ENCODE results near the gene TNP1.

TNP1 gene

DNA sequence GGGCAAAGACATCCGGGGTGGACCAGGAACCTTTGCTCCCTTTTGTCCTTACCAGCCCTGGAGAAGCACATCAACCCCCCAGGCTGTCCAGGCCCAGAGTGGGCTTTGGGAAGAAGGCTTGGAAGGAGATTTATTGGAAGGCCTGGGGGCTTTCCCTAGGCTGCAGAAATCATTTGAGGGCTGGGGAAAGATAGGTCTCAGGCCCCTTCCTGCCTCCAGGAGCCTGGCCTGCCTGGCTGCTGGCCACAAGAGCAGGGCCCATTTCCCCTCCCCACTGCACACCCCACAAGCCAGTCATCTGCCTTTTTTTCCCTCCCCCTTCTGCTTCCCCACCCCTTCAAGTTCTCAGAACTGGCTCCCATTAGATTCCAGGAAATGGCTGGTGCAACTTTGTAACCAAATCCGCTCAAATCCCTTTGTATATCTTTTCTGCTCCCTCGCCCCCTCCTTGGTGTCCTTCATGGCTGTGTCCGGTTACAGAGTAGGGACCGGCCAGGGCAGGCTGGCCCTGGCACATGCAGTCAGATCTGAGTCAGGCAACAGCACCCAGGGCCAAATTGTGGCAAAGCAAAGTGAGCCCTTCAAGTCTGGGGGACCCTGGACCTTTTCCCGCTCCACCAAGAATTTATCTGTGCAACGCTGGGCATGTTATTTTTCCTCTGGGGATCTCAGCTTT is 20.8 kb upstream of the TNP1 start:
- no peak for ATAC-seq
- TF ChIP-seq ZNF70 (CRISPR knock-in tag; IDR thresholded peaks at IDR 0.05): no peak
- no peak for TF ChIP-seq ZC3H10 (CRISPR knock-in tag; IDR thresholded peaks at IDR 0.05)
- no peak for TF ChIP-seq OSR1 (CRISPR knock-in tag; IDR thresholded peaks at IDR 0.05)
- TF ChIP-seq, protein P1, sequence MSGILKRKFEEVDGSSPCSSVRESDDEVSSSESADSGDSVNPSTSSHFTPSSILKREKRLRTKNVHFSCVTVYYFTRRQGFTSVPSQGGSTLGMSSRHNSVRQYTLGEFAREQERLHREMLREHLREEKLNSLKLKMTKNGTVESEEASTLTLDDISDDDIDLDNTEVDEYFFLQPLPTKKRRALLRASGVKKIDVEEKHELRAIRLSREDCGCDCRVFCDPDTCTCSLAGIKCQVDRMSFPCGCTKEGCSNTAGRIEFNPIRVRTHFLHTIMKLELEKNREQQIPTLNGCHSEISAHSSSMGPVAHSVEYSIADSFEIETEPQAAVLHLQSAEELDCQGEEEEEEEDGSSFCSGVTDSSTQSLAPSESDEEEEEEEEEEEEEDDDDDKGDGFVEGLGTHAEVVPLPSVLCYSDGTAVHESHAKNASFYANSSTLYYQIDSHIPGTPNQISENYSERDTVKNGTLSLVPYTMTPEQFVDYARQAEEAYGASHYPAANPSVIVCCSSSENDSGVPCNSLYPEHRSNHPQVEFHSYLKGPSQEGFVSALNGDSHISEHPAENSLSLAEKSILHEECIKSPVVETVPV (CRISPR knock-in tag; IDR thresholded peaks at IDR 0.05): no peak
- TF ChIP-seq ZNF8 (CRISPR knock-in tag; IDR thresholded peaks at IDR 0.05): no peak
- no peak for TF ChIP-seq TCF4 (CRISPR knock-in tag; IDR thresholded peaks at IDR 0.05; ENCODE audit: borderline replicate concordance)
- TF ChIP-seq ISL1 (CRISPR knock-in tag; IDR thresholded peaks at IDR 0.05): no peak
- no peak for TF ChIP-seq TOX (CRISPR knock-in tag; IDR thresholded peaks at IDR 0.05; ENCODE audit: borderline replicate concordance)
- no peak for TF ChIP-seq SNAI2 (CRISPR knock-in tag; IDR thresholded peaks at IDR 0.05)
- TF ChIP-seq, protein P2, sequence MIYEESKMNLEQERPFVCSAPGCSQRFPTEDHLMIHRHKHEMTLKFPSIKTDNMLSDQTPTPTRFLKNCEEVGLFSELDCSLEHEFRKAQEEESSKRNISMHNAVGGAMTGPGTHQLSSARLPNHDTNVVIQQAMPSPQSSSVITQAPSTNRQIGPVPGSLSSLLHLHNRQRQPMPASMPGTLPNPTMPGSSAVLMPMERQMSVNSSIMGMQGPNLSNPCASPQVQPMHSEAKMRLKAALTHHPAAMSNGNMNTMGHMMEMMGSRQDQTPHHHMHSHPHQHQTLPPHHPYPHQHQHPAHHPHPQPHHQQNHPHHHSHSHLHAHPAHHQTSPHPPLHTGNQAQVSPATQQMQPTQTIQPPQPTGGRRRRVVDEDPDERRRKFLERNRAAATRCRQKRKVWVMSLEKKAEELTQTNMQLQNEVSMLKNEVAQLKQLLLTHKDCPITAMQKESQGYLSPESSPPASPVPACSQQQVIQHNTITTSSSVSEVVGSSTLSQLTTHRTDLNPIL (CRISPR knock-in tag; IDR thresholded peaks at IDR 0.05; ENCODE audit: low read depth): no peak
- no peak for TF ChIP-seq RARB (CRISPR knock-in tag; IDR thresholded peaks at IDR 0.05)
- TF ChIP-seq, protein P3, sequence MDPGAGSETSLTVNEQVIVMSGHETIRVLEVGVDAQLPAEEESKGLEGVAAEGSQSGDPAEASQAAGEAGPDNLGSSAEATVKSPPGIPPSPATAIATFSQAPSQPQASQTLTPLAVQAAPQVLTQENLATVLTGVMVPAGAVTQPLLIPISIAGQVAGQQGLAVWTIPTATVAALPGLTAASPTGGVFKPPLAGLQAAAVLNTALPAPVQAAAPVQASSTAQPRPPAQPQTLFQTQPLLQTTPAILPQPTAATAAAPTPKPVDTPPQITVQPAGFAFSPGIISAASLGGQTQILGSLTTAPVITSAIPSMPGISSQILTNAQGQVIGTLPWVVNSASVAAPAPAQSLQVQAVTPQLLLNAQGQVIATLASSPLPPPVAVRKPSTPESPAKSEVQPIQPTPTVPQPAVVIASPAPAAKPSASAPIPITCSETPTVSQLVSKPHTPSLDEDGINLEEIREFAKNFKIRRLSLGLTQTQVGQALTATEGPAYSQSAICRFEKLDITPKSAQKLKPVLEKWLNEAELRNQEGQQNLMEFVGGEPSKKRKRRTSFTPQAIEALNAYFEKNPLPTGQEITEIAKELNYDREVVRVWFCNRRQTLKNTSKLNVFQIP (CRISPR knock-in tag; IDR thresholded peaks at IDR 0.05; ENCODE audit: borderline replicate concordance, low read depth): no peak
- no peak for TF ChIP-seq ARNTL (CRISPR knock-in tag; IDR thresholded peaks at IDR 0.05; ENCODE audit: borderline replicate concordance, low read depth)
- no peak for TF ChIP-seq ZFP30 (CRISPR knock-in tag; IDR thresholded peaks at IDR 0.05)
- no peak for TF ChIP-seq ESRRG (CRISPR knock-in tag; IDR thresholded peaks at IDR 0.05)
- TF ChIP-seq PPARA (CRISPR knock-in tag; IDR thresholded peaks at IDR 0.05; ENCODE audit: borderline replicate concordance): no peak
- TF ChIP-seq ZNF565 (CRISPR knock-in tag; conservative IDR thresholded peaks at IDR 0.05; ENCODE audit: low read depth): no peak
- no peak for TF ChIP-seq BACH2 (CRISPR knock-in tag; IDR thresholded peaks at IDR 0.05; ENCODE audit: borderline replicate concordance)
- TF ChIP-seq CSDC2 (CRISPR knock-in tag; IDR thresholded peaks at IDR 0.05): no peak

DNA sequence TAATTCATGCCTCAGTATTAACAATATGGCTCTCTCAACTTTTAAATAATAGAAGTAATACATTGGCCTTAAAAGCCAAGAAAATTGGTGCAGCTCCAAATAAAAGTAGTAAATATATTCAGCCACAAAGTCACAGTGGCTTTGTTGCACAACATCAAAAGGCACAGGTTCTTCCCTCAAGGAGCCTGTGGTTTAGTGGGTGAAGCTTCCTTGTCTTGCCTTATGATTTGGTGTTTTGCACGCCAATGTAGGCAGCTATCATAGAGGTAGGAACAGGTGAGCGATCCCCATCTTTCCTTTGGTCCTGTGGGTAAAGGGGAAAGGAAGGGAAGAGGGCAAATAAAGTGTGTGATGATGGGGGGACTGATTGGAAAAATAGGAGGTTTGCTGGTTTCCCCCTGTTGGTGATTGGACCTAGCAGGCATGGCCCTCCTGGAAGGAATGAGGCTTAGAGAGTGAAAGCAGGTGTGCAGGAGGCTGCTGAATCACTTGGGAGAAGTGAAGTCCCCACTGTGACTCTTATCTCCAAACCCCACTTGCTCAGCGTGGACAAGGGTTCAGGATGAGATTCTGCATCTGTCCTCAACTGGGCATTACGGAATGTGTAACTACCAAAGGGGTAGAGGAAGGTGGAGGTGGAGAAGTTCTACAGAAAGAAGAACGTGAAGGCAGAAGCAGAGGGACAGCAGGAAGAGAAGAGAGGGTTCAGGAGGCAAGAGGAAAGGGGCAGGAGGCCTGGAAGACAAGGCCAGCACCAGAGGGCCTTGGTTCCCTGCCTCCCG is 20.1 kb upstream of the TNP1 start:
- TF ChIP-seq TOX (CRISPR knock-in tag; IDR thresholded peaks at IDR 0.05; ENCODE audit: borderline replicate concordance): no peak
- no peak for TF ChIP-seq ESRRG (CRISPR knock-in tag; IDR thresholded peaks at IDR 0.05)
- no peak for TF ChIP-seq TCF4 (CRISPR knock-in tag; IDR thresholded peaks at IDR 0.05; ENCODE audit: borderline replicate concordance)
- TF ChIP-seq, protein P4, sequence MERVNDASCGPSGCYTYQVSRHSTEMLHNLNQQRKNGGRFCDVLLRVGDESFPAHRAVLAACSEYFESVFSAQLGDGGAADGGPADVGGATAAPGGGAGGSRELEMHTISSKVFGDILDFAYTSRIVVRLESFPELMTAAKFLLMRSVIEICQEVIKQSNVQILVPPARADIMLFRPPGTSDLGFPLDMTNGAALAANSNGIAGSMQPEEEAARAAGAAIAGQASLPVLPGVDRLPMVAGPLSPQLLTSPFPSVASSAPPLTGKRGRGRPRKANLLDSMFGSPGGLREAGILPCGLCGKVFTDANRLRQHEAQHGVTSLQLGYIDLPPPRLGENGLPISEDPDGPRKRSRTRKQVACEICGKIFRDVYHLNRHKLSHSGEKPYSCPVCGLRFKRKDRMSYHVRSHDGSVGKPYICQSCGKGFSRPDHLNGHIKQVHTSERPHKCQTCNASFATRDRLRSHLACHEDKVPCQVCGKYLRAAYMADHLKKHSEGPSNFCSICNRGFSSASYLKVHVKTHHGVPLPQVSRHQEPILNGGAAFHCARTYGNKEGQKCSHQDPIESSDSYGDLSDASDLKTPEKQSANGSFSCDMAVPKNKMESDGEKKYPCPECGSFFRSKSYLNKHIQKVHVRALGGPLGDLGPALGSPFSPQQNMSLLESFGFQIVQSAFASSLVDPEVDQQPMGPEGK (CRISPR knock-in tag; IDR thresholded peaks at IDR 0.05; ENCODE audit: borderline replicate concordance): no peak

DNA sequence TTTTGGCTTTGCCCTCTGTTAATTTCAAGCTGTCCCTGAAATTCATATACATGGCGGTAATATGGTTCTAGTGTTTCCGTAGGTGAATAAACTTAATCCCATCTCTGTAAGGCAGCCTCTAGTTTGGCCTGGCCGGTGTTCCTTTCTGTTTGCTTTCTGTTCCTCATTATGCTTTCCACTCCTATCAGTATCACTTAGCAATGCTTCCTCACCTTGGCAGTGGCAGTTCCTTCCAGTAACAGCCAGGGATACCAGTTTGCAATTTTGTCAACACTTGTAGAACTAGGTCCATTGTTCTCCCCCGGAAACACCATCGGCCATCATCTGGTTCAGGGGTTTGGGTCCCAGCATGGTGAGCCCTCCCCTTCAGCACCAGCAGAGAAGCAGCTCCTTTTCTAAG is 18.2 kb upstream of the TNP1 start:
- ATAC-seq: no peak
- TF ChIP-seq GLIS3 (CRISPR knock-in tag; IDR thresholded peaks at IDR 0.05): no peak
- TF ChIP-seq OSR1 (CRISPR knock-in tag; IDR thresholded peaks at IDR 0.05): no peak
- TF ChIP-seq ZNF8 (CRISPR knock-in tag; IDR thresholded peaks at IDR 0.05): no peak
- no peak for TF ChIP-seq ZNF70 (CRISPR knock-in tag; IDR thresholded peaks at IDR 0.05)
- TF ChIP-seq, protein P5, sequence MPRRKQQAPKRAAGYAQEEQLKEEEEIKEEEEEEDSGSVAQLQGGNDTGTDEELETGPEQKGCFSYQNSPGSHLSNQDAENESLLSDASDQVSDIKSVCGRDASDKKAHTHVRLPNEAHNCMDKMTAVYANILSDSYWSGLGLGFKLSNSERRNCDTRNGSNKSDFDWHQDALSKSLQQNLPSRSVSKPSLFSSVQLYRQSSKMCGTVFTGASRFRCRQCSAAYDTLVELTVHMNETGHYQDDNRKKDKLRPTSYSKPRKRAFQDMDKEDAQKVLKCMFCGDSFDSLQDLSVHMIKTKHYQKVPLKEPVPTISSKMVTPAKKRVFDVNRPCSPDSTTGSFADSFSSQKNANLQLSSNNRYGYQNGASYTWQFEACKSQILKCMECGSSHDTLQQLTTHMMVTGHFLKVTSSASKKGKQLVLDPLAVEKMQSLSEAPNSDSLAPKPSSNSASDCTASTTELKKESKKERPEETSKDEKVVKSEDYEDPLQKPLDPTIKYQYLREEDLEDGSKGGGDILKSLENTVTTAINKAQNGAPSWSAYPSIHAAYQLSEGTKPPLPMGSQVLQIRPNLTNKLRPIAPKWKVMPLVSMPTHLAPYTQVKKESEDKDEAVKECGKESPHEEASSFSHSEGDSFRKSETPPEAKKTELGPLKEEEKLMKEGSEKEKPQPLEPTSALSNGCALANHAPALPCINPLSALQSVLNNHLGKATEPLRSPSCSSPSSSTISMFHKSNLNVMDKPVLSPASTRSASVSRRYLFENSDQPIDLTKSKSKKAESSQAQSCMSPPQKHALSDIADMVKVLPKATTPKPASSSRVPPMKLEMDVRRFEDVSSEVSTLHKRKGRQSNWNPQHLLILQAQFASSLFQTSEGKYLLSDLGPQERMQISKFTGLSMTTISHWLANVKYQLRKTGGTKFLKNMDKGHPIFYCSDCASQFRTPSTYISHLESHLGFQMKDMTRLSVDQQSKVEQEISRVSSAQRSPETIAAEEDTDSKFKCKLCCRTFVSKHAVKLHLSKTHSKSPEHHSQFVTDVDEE (CRISPR knock-in tag; IDR thresholded peaks at IDR 0.05): no peak
- TF ChIP-seq, protein P2 (CRISPR knock-in tag; IDR thresholded peaks at IDR 0.05; ENCODE audit: low read depth): no peak
- TF ChIP-seq, protein P3 (CRISPR knock-in tag; IDR thresholded peaks at IDR 0.05; ENCODE audit: borderline replicate concordance, low read depth): no peak
- no peak for TF ChIP-seq ZC3H10 (CRISPR knock-in tag; IDR thresholded peaks at IDR 0.05)
- TF ChIP-seq ZFP3 (CRISPR knock-in tag; IDR thresholded peaks at IDR 0.05): no peak

More for the DNA sequence above, 20.1 kb upstream of the TNP1 start:
- ATAC-seq: no peak

All from SK-N-SH treated with all-trans-retinoic acid at 6 μM for 48 hours (cell line).